Measurements from ENCODE around the gene TDRD7. TPM values are rescaled to one million over a fixed set of nuclear protein-coding genes. Genes with fewer than 3 reads are reported as not detected.

TDRD7 gene
- total RNA-seq, 1 experiment from 2014 or later: 22.0 TPM

GRCh38 chr9:97430316-97431043 lies 18.6 kb downstream of the TDRD7 start:
- Histone ChIP-seq H3K27me3 (replicated peaks; ENCODE audit: control insufficient read depth, insufficient read depth, low read length) (no peaks in the 10 kb centered on the region), H3K36me3 (ENCODE audit: control insufficient read depth, insufficient read depth, low read length) (0 out of 2 replicates have a peak, but pooled peaks cover 2% of the 10 kb centered on the region), H3K4me1 (peaks cover 5% of the 10 kb centered on the region; the same call in 1 of the 2 replicates), H3K4me3 (ENCODE audit: low read depth, low read length) (no peak overlapping the region), H3K9me3 (no peaks in the 10 kb centered on the region)
- Mint-ChIP-seq H3K4me1 (ENCODE audit: low read depth, unreplicated experiment) (no peaks in the 10 kb centered on the region), H3K4me3 (ENCODE audit: unreplicated experiment) (no peak overlapping the region), H3K27ac (ENCODE audit: unreplicated experiment) (no peak overlapping the region), H3K9me3 (ENCODE audit: unreplicated experiment) (no peaks in the 10 kb centered on the region), H3K36me3 (ENCODE audit: insufficient read depth, unreplicated experiment) (no peaks in the 10 kb centered on the region), H3K27me3 (ENCODE audit: insufficient read depth, unreplicated experiment) (no peaks in the 10 kb centered on the region)
- no TSS peak for BruUV-seq (replicated peaks)
- ChIA-PET POLR2A (interaction anchor here (0.6 kb wide), 1 partner anchor 203 kb away, joined by 3 read pairs; the partner anchor contains the start of gene TSTD2), CTCF (no interaction called here)
- intact Hi-C loops (cut with micrococcal nuclease; ENCODE audit: unreplicated experiment): no loop called here
- TF ChIP-seq CTCF (IDR thresholded peaks at IDR 0.05; ENCODE audit: insufficient read depth in 1 of 2, low read depth in 1 of 2, low read length in 1 of 2, severe bottlenecking in 1 of 2, unreplicated experiment in 1 of 2): no peak
- DNase-seq: no peak

GRCh38 chr9:97431044-97431441 lies 19.1 kb downstream of the TDRD7 start:
- H3K36me3 ChIP-seq (ENCODE audit: control insufficient read depth, insufficient read depth, low read length): 0 out of 2 replicates have a peak, but pooled peaks cover 2% of the 10 kb centered on the region
- Mint-ChIP-seq H3K4me3 (ENCODE audit: unreplicated experiment) (no peak overlapping the region), H3K9me3 (ENCODE audit: unreplicated experiment) (no peaks in the 10 kb centered on the region), H3K36me3 (ENCODE audit: insufficient read depth, unreplicated experiment) (no peaks in the 10 kb centered on the region), H3K27ac (ENCODE audit: unreplicated experiment) (no peak overlapping the region), H3K27me3 (ENCODE audit: insufficient read depth, unreplicated experiment) (no peaks in the 10 kb centered on the region), H3K4me1 (ENCODE audit: low read depth, unreplicated experiment) (no peaks in the 10 kb centered on the region)
- ChIA-PET CTCF (interaction anchor here (0.6 kb wide), 1 partner anchor 71 kb away, joined by 5 read pairs; the partner anchor contains the start of gene TMOD1), POLR2A (no interaction called here)
- H3K27me3 ChIP-seq (replicated peaks; ENCODE audit: control insufficient read depth, insufficient read depth, low read length): no peaks in the 10 kb centered on the region
- no peak for TF ChIP-seq CTCF (IDR thresholded peaks at IDR 0.05; ENCODE audit: insufficient read depth in 1 of 2, low read depth in 1 of 2, low read length in 1 of 2, severe bottlenecking in 1 of 2, unreplicated experiment in 1 of 2)
- peaks cover 3% of the 10 kb centered on the region; the same call in 1 of the 2 replicates for H3K4me1 ChIP-seq
- DNase-seq: no peak
- H3K4me3 ChIP-seq (ENCODE audit: low read depth, low read length): no peak overlapping the region
- BruUV-seq (replicated peaks): no TSS peak
- intact Hi-C loops (cut with micrococcal nuclease; ENCODE audit: unreplicated experiment): no loop called here
- H3K9me3 ChIP-seq: no peaks in the 10 kb centered on the region

GRCh38 chr9:97431549-97432143 lies 19.8 kb downstream of the TDRD7 start:
- Mint-ChIP-seq H3K27ac (ENCODE audit: unreplicated experiment) (no peak overlapping the region), H3K36me3 (ENCODE audit: insufficient read depth, unreplicated experiment) (no peaks in the 10 kb centered on the region), H3K4me1 (ENCODE audit: low read depth, unreplicated experiment) (peaks cover 1% of the 10 kb centered on the region), H3K9me3 (ENCODE audit: unreplicated experiment) (no peaks in the 10 kb centered on the region), H3K4me3 (ENCODE audit: unreplicated experiment) (no peak overlapping the region), H3K27me3 (ENCODE audit: insufficient read depth, unreplicated experiment) (no peaks in the 10 kb centered on the region)
- intact Hi-C loops (cut with micrococcal nuclease; ENCODE audit: unreplicated experiment): no loop called here
- H3K36me3 ChIP-seq (ENCODE audit: control insufficient read depth, insufficient read depth, low read length): 0 out of 2 replicates have a peak, but pooled peaks cover 2% of the 10 kb centered on the region
- peaks cover 8% of the 10 kb centered on the region for H3K4me1 ChIP-seq
- no peaks in the 10 kb centered on the region for H3K9me3 ChIP-seq
- ChIA-PET POLR2A (no interaction called here), CTCF (interaction anchor here (0.6 kb wide), 1 partner anchor 70 kb away, joined by 5 read pairs; the partner anchor contains the start of gene TMOD1)
- no peaks in the 10 kb centered on the region for H3K27me3 ChIP-seq (replicated peaks; ENCODE audit: control insufficient read depth, insufficient read depth, low read length)
- DNase-seq: no peak
- H3K4me3 ChIP-seq (ENCODE audit: low read depth, low read length): no peak overlapping the region
- TF ChIP-seq CTCF (IDR thresholded peaks at IDR 0.05; ENCODE audit: insufficient read depth in 1 of 2, low read depth in 1 of 2, low read length in 1 of 2, severe bottlenecking in 1 of 2, unreplicated experiment in 1 of 2): no peak
- no TSS peak for BruUV-seq (replicated peaks)
